Left colon (tissue), 2 donors: ENCODE measurements around the gene NPC1L1. TPM values are rescaled to one million over a fixed set of nuclear protein-coding genes. Genes with fewer than 3 reads are reported as not detected.

Source experiments
- ATAC-seq: fragments of 200-7000 bp; cut with Tn5 transposase; one replicate; pipeline ENCODE4 v1.9.1; 2020; ENCODE audit warnings: mild to moderate bottlenecking, moderate library complexity
- DNase-seq, 2 donors: peaks; one replicate each; pipeline ENCODE4 v3.0.0-alpha.2; 2020
- intact Hi-C, 2 donors: fragments of 100-400 bp; cut with DNase I in 1 of 2; cut with micrococcal nuclease in 1 of 2; formaldehyde crosslinking; loops; one replicate each; pipeline versions ENCODE4 v1.11.2 to v1.14.0; 2022; cut with DNase I, micrococcal nuclease
- total RNA-seq, 2 donors: library from RNA; stranded (reverse); fragmentation: NEBNext Ultra II Directional; extraction: Animal tissue kit (Norgen Biotek cat#: 25700); gene quantifications; one replicate each; pipeline ENCODE4 v1.2.1, GENCODE V29; 2021
- donor health status: DM: no; HTN: no; CAD: no.
- donor health status: DM: yes; HTN: yes; CAD: no.

The NPC1L1 gene
- total RNA-seq, 2 donors from 2014 or later, result 0.06 TPM; not detected in 1

- DNase-seq, result no peak
- ATAC-seq, result no peak
- intact Hi-C loops, result no loop called here
Observed at GRCh38 chr7:44541876-44542610, 913 bp upstream of the NPC1L1 start.

GRCh38 chr7:44540592-44541027 is 520 bp downstream of the NPC1L1 start:
- ATAC-seq (no peak), DNase-seq (no peak)
- intact Hi-C loops, result no loop called here

- intact Hi-C loops, result no loop called here
- DNase-seq (no peak), ATAC-seq (no peak)
Observed at GRCh38 chr7:44539669-44540506, 1.2 kb downstream of the NPC1L1 start.

- ATAC-seq (no peak), DNase-seq (no peak)
- intact Hi-C loops, result no loop called here
Observed at GRCh38 chr7:44538798-44539668, 2.1 kb downstream of the NPC1L1 start.

GRCh38 chr7:44538093-44538797 is 2.9 kb downstream of the NPC1L1 start:
- DNase-seq, result no peak
- no peak for ATAC-seq
- intact Hi-C loops, result no loop called here

GRCh38 chr7:44537442-44537841 is 3.7 kb downstream of the NPC1L1 start:
- ATAC-seq (no peak), DNase-seq (no peak)
- intact Hi-C loops, result no loop called here

- no peak for ATAC-seq
- intact Hi-C loops, result no loop called here
- DNase-seq, result no peak
Observed at GRCh38 chr7:44536090-44536489, 5.0 kb downstream of the NPC1L1 start.

GRCh38 chr7:44535348-44536064 is 5.6 kb downstream of the NPC1L1 start:
- ATAC-seq (no peak), DNase-seq (no peak)
- intact Hi-C loops, result no loop called here

- ATAC-seq, result peak; percentile 44
- peak in 1 of 2 donors; percentile 18 for DNase-seq
- intact Hi-C loops, result no loop called here
Observed at GRCh38 chr7:44534501-44534900, 6.6 kb downstream of the NPC1L1 start.

- no peak for ATAC-seq
Observed at GRCh38 chr7:44534087-44534486, 7.0 kb downstream of the NPC1L1 start.

GRCh38 chr7:44533301-44534055 is 7.7 kb downstream of the NPC1L1 start:
- DNase-seq (no peak), ATAC-seq (no peak)
- intact Hi-C loops, result no loop called here

More at GRCh38 chr7:44534087-44534486, 7.0 kb downstream of the NPC1L1 start:
- no peak for DNase-seq
- intact Hi-C loops, result no loop called here

GRCh38 chr7:44531421-44532380 is 9.4 kb downstream of the NPC1L1 start:
- no peak for ATAC-seq
- intact Hi-C loops, result no loop called here
- DNase-seq, result no peak

GRCh38 chr7:44530990-44531389 is 10.1 kb downstream of the NPC1L1 start:
- intact Hi-C loops, result no loop called here
- DNase-seq (no peak), ATAC-seq (peak; percentile 40)

- ATAC-seq (no peak), DNase-seq (no peak)
- intact Hi-C loops, result no loop called here
Observed at GRCh38 chr7:44524811-44525388, 16.2 kb downstream of the NPC1L1 start.

- no peak for DNase-seq
- ATAC-seq, result no peak
- intact Hi-C loops, result no loop called here
Observed at GRCh38 chr7:44522315-44522714, 18.8 kb downstream of the NPC1L1 start.
